HepG2 (cell line): Measurements from ENCODE around the gene RNF8. TPM values are rescaled to one million over a fixed set of nuclear protein-coding genes. Genes with fewer than 3 reads are reported as not detected.
A peak's percentile ranks its signal among the peaks of the same experiment; 100 is the strongest.

Experiments
- AKAP8 ChIP-seq: sonication (generic); formaldehyde crosslinking; IDR thresholded peaks from 2 replicates; pipeline ENCODE4 v1.5.1; 2020; ENCODE audit warnings: mild to moderate bottlenecking, missing genetic modification reagents
- ARID3A ChIP-seq: IDR thresholded peaks from 2 replicates; pipeline ENCODE4 v1.6.1; 2012; ENCODE audit warnings: low read depth, low read length, improper control_type of control experiment
- FOXK2 ChIP-seq: fragments of 450-650 bp; IDR thresholded peaks from 2 replicates; pipeline ENCODE4 v1.6.1; 2016
- HES4 ChIP-seq: sonication (generic); formaldehyde crosslinking; IDR thresholded peaks from 2 replicates; pipeline ENCODE4 v1.9.0; 2021; ENCODE audit warnings: mild to moderate bottlenecking, missing genetic modification reagents, borderline replicate concordance
- NFYC ChIP-seq: IDR thresholded peaks from 2 replicates; pipeline ENCODE4 v1.6.1; 2016; ENCODE audit warnings: missing genetic modification reagents, missing compliant biosample characterization
- NR2F6 ChIP-seq, 2 experiments: IDR thresholded peaks; 2 replicates each; pipeline ENCODE4 v1.6.1; 2016; ENCODE audit warnings: antibody characterized with exemption in 1 of 2, mild to moderate bottlenecking in 1 of 2
- PTBP1 ChIP-seq: fragments of 200-400 bp; formaldehyde crosslinking; IDR thresholded peaks from 2 replicates; pipeline ENCODE4 v1.6.1; 2018; ENCODE audit warnings: low read length, low read depth; ENCODE audit not compliant: poor library complexity, severe bottlenecking
- RFX5 ChIP-seq: IDR thresholded peaks from 2 replicates; pipeline ENCODE4 v1.6.1; 2011; ENCODE audit warnings: low read depth, low read length, improper control_type of control experiment
- RXRA ChIP-seq: sonication (generic); formaldehyde crosslinking; IDR thresholded peaks from 2 replicates; pipeline ENCODE4 v1.5.1; 2020; ENCODE audit warnings: missing genetic modification reagents
- SMARCC2 ChIP-seq: fragments of 450-650 bp; IDR thresholded peaks from 2 replicates; pipeline ENCODE4 v1.6.1; 2017; ENCODE audit warnings: antibody characterized with exemption, mild to moderate bottlenecking
- YEATS4 ChIP-seq: sonication (generic); formaldehyde crosslinking; IDR thresholded peaks from 2 replicates; pipeline ENCODE4 v1.4.0; 2020; ENCODE audit warnings: missing genetic modification reagents, borderline replicate concordance
- ZMAT3 ChIP-seq: sonication (generic); formaldehyde crosslinking; conservative IDR thresholded peaks from 2 replicates; pipeline ENCODE4 v1.7.0; 2021; ENCODE audit warnings: missing genetic modification reagents
- ZNF446 ChIP-seq: sonication (generic); formaldehyde crosslinking; IDR thresholded peaks from 2 replicates; pipeline ENCODE4 v1.5.0; 2020; ENCODE audit warnings: mild to moderate bottlenecking, missing genetic modification reagents
- ZNF792 ChIP-seq: IDR thresholded peaks from 2 replicates; pipeline ENCODE4 v1.6.1; 2016
- polyA plus RNA-seq, 8 experiments: library from polyadenylated mRNA; depleted of rRNA in 3 of 8; stranded (reverse) in 7 of 8; unstranded in 1 of 8; fragments of >200 nt; fragmentation: Illumina TruSeq in 4 of 8; extraction: Trizol in 4 of 8; gene quantifications; 2 replicates each; pipeline versions ENCODE4 v1.2.1 to v1.2.3, GENCODE V29; 2011 to 2016; ENCODE audit warnings: low read depth in 4 of 8, missing spikeins in 1 of 8, mixed read lengths in 1 of 8; ENCODE audit not compliant: insufficient read depth in 1 of 8
- total RNA-seq, 5 experiments: library from RNA; depleted of rRNA; stranded (reverse); fragments of >200 nt; fragmentation: Illumina TruSeq; extraction: Trizol; gene quantifications; 2 replicates each; pipeline ENCODE4 v1.2.3, GENCODE V29; 2016; ENCODE audit warnings: low read depth in 1 of 5
- TF ChIP-seq, protein P1 (sequence below): sonication (generic); formaldehyde crosslinking; IDR thresholded peaks from 2 replicates; pipeline ENCODE4 v1.4.0; 2020; ENCODE audit warnings: mild to moderate bottlenecking, missing genetic modification reagents
- TF ChIP-seq, protein P2 (sequence below): sonication (generic); formaldehyde crosslinking; IDR thresholded peaks from 2 replicates; pipeline ENCODE4 v1.4.0; 2020; ENCODE audit warnings: missing genetic modification reagents
- TF ChIP-seq, protein P3 (sequence below): sonication (generic); formaldehyde crosslinking; IDR thresholded peaks from 2 replicates; pipeline ENCODE4 v1.4.0; 2020; ENCODE audit warnings: mild to moderate bottlenecking, missing genetic modification reagents

RNF8 gene
- total and polyA plus RNA-seq, 2 of the 13 experiments (the other 11 are each of a cell fraction or from before 2014, with no cell fraction given) = 21.8 to 47.6 TPM

GRCh38 chr6:37353761-37354525 is at the start of gene RNF8 (continued):
- TF ChIP-seq HES4 (CRISPR knock-in tag) (no peak; the same call in 1 of the 2 replicates), ZNF446 (CRISPR knock-in tag) (no peak), RFX5 (no peak), NR2F6 (IDR thresholded peaks at IDR 0.05) (no peak), NR2F6 (CRISPR knock-in tag; IDR thresholded peaks at IDR 0.05) (no peak), ZNF792 (CRISPR knock-in tag) (peak; percentile 49; the same call in 1 of the 2 replicates), AKAP8 (no peak), ZMAT3 (CRISPR knock-in tag) (peak; percentile 68), PTBP1 (no peak), SMARCC2 (no peak), RXRA (CRISPR knock-in tag) (no peak; the same call in 1 of the 2 replicates), FOXK2 (no peak), YEATS4 (CRISPR knock-in tag) (peak; percentile 59; the same call in 1 of the 2 replicates), ARID3A (peak; percentile 64; the same call in 1 of the 2 replicates), NFYC (CRISPR knock-in tag) (peak; percentile 59)
- TF ChIP-seq, protein P1, sequence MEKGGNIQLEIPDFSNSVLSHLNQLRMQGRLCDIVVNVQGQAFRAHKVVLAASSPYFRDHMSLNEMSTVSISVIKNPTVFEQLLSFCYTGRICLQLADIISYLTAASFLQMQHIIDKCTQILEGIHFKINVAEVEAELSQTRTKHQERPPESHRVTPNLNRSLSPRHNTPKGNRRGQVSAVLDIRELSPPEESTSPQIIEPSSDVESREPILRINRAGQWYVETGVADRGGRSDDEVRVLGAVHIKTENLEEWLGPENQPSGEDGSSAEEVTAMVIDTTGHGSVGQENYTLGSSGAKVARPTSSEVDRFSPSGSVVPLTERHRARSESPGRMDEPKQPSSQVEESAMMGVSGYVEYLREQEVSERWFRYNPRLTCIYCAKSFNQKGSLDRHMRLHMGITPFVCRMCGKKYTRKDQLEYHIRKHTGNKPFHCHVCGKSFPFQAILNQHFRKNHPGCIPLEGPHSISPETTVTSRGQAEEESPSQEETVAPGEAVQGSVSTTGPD (CRISPR knock-in tag) = no peak
- TF ChIP-seq, protein P2, sequence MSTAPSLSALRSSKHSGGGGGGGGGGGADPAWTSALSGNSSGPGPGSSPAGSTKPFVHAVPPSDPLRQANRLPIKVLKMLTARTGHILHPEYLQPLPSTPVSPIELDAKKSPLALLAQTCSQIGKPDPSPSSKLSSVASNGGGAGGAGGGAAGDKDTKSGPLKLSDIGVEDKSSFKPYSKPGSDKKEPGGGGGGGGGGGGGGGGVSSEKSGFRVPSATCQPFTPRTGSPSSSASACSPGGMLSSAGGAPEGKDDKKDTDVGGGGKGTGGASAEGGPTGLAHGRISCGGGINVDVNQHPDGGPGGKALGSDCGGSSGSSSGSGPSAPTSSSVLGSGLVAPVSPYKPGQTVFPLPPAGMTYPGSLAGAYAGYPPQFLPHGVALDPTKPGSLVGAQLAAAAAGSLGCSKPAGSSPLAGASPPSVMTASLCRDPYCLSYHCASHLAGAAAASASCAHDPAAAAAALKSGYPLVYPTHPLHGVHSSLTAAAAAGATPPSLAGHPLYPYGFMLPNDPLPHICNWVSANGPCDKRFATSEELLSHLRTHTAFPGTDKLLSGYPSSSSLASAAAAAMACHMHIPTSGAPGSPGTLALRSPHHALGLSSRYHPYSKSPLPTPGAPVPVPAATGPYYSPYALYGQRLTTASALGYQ (CRISPR knock-in tag) = peak; percentile 77
- TF ChIP-seq, protein P3, sequence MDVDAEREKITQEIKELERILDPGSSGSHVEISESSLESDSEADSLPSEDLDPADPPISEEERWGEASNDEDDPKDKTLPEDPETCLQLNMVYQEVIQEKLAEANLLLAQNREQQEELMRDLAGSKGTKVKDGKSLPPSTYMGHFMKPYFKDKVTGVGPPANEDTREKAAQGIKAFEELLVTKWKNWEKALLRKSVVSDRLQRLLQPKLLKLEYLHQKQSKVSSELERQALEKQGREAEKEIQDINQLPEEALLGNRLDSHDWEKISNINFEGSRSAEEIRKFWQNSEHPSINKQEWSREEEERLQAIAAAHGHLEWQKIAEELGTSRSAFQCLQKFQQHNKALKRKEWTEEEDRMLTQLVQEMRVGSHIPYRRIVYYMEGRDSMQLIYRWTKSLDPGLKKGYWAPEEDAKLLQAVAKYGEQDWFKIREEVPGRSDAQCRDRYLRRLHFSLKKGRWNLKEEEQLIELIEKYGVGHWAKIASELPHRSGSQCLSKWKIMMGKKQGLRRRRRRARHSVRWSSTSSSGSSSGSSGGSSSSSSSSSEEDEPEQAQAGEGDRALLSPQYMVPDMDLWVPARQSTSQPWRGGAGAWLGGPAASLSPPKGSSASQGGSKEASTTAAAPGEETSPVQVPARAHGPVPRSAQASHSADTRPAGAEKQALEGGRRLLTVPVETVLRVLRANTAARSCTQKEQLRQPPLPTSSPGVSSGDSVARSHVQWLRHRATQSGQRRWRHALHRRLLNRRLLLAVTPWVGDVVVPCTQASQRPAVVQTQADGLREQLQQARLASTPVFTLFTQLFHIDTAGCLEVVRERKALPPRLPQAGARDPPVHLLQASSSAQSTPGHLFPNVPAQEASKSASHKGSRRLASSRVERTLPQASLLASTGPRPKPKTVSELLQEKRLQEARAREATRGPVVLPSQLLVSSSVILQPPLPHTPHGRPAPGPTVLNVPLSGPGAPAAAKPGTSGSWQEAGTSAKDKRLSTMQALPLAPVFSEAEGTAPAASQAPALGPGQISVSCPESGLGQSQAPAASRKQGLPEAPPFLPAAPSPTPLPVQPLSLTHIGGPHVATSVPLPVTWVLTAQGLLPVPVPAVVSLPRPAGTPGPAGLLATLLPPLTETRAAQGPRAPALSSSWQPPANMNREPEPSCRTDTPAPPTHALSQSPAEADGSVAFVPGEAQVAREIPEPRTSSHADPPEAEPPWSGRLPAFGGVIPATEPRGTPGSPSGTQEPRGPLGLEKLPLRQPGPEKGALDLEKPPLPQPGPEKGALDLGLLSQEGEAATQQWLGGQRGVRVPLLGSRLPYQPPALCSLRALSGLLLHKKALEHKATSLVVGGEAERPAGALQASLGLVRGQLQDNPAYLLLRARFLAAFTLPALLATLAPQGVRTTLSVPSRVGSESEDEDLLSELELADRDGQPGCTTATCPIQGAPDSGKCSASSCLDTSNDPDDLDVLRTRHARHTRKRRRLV = no peak
